Subcutaneous abdominal adipose tissue (tissue), 5 donors: ENCODE measurements around the gene TOMM22.

Experiments used
- H3K27ac ChIP-seq: one replicate; pipeline ENCODE4 v1.7.0; 2013; ENCODE audit warnings: low read depth, mild to moderate bottlenecking, inconsistent platforms, low read length, moderate library complexity
- H3K27me3 ChIP-seq, 5 donors: one replicate each; pipeline ENCODE4 v1.7.0; 2013; ENCODE audit warnings: low read length in 5 of 5, inconsistent platforms in 1 of 5; ENCODE audit not compliant: control insufficient read depth in 5 of 5, insufficient read depth in 4 of 5
- H3K36me3 ChIP-seq, 5 donors: one replicate each; pipeline ENCODE4 v1.7.0; 2013; ENCODE audit warnings: low read length in 5 of 5; ENCODE audit not compliant: control insufficient read depth in 5 of 5, insufficient read depth in 5 of 5
- H3K4me1 ChIP-seq, 5 donors: one replicate each; pipeline ENCODE4 v1.7.0; 2013; ENCODE audit warnings: low read length in 5 of 5, mild to moderate bottlenecking in 3 of 5, moderate library complexity in 1 of 5; ENCODE audit not compliant: control insufficient read depth in 5 of 5, insufficient read depth in 5 of 5
- H3K4me3 ChIP-seq, 5 donors: one replicate each; pipeline ENCODE4 v1.7.0; 2013; ENCODE audit warnings: low read length in 5 of 5, low read depth in 1 of 5
- H3K9ac ChIP-seq, 5 donors: one replicate each; pipeline ENCODE4 v1.7.0; 2013; ENCODE audit warnings: low read length in 5 of 5, mild to moderate bottlenecking in 4 of 5, moderate library complexity in 3 of 5
- H3K9me3 ChIP-seq, 5 donors: one replicate each; pipeline ENCODE4 v1.7.0; 2013; ENCODE audit warnings: low read length in 5 of 5; ENCODE audit not compliant: control insufficient read depth in 5 of 5
- donor health status: healthy.
- donor health status: healthy.
- donor health status: healthy.
- donor health status: healthy.
- donor health status: healthy.

The TOMM22 gene

DNA sequence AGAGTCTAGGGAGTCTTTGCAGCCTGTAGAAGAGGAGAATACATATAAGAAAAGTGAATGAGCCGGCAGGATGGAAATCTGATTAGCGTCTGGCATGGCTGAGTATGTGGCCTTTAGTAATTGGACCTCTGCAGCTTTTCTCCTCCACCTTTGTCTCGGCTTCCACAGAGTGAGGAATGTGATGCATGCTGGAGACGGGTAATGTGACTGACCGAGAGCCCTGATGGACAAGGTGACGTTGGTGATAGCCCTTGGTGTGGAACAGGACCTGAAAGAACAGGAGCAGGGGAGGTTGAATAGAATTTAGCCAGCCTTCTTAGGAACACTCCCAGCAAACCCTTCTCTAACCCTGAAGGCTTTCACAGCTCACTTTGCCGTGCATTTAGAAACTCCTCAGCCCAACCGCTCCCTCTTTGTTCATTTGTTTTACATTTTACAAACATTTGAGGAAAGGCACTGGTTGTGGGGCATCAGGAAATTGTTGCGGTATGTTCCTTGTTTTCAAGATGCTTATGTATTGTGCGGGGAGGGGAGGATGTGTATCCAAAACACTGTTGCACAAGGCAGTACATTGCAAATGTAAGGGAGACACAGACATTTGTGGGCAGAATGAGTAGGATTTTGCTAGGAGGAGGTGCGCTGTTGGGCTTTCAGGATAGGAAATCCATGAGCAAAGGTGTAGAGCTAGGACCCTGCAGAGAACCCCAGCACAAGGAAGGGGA is 30.9 kb downstream of the TOMM22 start:
- Histone ChIP-seq H3K27me3 (no peaks in the 10 kb centered on the region), H3K27ac (no peak overlapping the region), H3K4me1 (peaks cover 0 to 50% (median 17%) of the 10 kb centered on the region in 5 donors), H3K9ac (peak overlapping the region in 1 of 5 donors; percentile 7), H3K36me3 (peaks cover 6 to 41% (median 36%) of the 10 kb centered on the region in 5 donors), H3K9me3 (no peaks in the 10 kb centered on the region), H3K4me3 (no peak overlapping the region)

DNA sequence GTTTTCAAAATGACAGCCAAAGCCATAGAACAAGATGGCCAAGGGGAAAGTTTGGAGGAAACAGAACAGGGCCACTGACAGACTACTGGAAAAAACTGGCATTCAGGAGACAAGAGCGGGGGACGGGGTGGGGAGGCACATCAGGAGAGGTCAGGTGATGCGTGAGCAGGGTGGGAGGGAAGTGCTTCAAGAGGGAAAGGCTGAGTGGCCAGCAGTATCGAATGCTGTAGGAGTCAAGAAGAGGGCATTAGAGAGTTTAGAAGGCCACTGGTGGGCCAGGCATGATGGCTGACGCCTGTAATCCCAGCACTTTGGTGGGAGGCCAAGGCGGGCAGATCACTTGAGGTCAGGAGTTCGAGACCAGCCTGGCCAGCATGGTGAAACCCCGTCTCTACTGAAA is 32.2 kb downstream of the TOMM22 start:
- peaks cover 0 to 47% (median 16%) of the 10 kb centered on the region in 5 donors for H3K4me1 ChIP-seq
- peaks cover 6 to 45% (median 38%) of the 10 kb centered on the region in 5 donors for H3K36me3 ChIP-seq
- H3K4me3 ChIP-seq, result no peak overlapping the region

DNA sequence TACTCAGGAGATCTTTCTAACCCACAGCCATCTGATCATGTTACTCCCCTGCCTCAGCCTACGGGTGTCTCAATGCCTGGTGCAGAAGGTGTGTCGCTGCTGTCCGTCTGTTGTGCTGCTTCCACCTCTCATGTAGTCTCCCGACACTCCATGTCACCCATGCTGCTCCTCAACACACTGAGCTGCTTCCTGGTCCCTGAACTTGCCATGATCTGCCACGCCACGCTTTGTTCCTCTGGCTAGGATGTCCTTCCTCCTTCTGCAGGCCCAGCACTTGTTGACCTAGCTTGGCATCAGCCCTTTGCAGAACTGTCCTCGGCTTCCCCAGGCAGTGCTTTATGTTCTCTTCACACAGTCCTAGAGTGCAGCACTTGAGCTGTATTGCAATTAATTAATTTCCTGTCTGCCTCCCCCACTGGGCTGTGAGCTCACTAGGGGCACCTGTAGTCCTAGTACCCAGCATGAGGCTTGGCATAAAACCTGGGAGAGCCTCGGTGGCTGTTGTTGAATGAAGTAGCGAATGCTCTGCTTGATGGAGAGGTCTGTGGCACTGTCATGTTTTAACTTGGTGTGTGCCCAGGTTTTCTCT is 33.5 kb downstream of the TOMM22 start:
- Histone ChIP-seq H3K9me3 (no peaks in the 10 kb centered on the region), H3K9ac (no peak overlapping the region), H3K4me1 (peaks cover 0 to 35% (median 10%) of the 10 kb centered on the region in 5 donors), H3K27ac (no peak overlapping the region), H3K4me3 (no peak overlapping the region), H3K36me3 (peaks cover 3 to 38% (median 36%) of the 10 kb centered on the region in 5 donors), H3K27me3 (no peaks in the 10 kb centered on the region)

More for the DNA sequence above, 32.2 kb downstream of the TOMM22 start:
- Histone ChIP-seq H3K9me3 (no peaks in the 10 kb centered on the region), H3K9ac (no peak overlapping the region), H3K27me3 (no peaks in the 10 kb centered on the region), H3K27ac (no peak overlapping the region)

DNA sequence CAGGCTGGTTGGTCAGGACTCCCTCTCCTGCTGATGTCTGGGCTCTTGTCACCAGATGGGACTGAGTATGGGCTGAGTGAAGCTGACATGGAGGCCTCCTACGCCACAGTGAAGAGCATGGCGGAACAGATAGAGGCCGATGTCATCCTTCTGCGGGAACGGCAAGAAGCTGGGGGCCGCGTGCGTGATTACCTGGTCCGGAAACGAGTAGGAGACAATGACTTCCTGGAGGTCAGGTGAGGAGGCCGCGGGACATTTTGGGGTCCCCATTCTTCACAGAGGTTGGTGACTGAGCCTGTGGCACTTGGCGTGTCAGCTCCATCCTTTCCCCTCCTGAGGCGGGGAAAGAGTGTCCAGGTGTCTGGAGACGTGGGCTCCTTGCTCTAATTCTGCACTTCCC is 34.1 kb downstream of the TOMM22 start:
- H3K36me3 ChIP-seq, result peaks cover 0 to 37% (median 32%) of the 10 kb centered on the region in 5 donors

DNA sequence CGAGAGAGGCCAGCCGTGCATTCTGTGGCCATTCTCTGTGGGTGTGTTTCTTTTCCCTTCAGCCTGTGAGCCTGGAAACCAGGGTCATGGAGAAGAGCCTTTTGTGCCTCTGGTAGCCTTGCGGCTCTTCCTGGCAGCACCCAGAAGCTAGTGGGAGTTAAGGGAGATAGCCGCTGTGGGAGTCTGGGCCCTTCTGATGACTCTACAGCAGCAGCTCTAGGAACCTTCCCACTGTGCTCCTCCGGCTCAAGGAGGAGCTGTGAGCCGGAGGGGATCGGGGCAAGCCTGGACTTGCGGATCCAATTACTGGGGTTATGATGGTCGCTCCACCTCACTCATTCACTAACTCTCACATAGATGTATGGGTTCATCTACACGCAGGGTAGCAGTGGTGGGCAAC is 34.5 kb downstream of the TOMM22 start:
- H3K9me3 ChIP-seq, result no peaks in the 10 kb centered on the region
- H3K9ac ChIP-seq, result no peak overlapping the region
- H3K36me3 ChIP-seq, result peaks cover 0 to 39% (median 30%) of the 10 kb centered on the region in 5 donors
- H3K27me3 ChIP-seq, result no peaks in the 10 kb centered on the region
- H3K4me3 ChIP-seq, result no peak overlapping the region
- no peak overlapping the region for H3K27ac ChIP-seq
- peaks cover 0 to 32% (median 9%) of the 10 kb centered on the region in 5 donors for H3K4me1 ChIP-seq

More for the DNA sequence above, 34.1 kb downstream of the TOMM22 start:
- H3K9ac ChIP-seq, result no peak overlapping the region
- no peak overlapping the region for H3K27ac ChIP-seq
- no peak overlapping the region for H3K4me3 ChIP-seq
- H3K4me1 ChIP-seq, result peaks cover 0 to 32% (median 9%) of the 10 kb centered on the region in 5 donors
- no peaks in the 10 kb centered on the region for H3K9me3 ChIP-seq
- no peaks in the 10 kb centered on the region for H3K27me3 ChIP-seq

DNA sequence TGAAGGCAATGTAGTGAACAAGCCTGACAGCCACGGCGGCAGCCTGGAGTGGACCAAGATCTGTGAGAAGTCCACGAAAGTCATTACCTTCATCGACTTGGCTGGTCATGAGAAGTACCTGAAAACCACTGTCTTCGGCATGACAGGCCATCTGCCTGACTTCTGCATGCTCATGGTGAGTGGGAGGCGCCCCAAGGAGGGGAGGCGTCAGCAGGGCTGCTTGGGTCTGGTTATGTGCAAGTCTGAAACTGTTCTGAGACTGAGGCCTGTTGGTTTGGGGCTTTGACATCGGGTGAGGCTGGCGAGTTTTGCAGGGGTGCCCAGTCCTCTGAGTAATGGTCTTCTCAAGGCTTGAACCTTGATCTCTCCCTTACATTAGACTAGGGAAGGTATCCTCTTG is 35.1 kb downstream of the TOMM22 start:
- H3K27ac ChIP-seq, result no peak overlapping the region
- H3K4me3 ChIP-seq, result no peak overlapping the region
- peaks cover 0 to 32% (median 9%) of the 10 kb centered on the region in 5 donors for H3K4me1 ChIP-seq
- H3K9me3 ChIP-seq, result no peaks in the 10 kb centered on the region
- no peaks in the 10 kb centered on the region for H3K27me3 ChIP-seq
- H3K36me3 ChIP-seq, result peaks cover 0 to 45% (median 34%) of the 10 kb centered on the region in 5 donors
- no peak overlapping the region for H3K9ac ChIP-seq

DNA sequence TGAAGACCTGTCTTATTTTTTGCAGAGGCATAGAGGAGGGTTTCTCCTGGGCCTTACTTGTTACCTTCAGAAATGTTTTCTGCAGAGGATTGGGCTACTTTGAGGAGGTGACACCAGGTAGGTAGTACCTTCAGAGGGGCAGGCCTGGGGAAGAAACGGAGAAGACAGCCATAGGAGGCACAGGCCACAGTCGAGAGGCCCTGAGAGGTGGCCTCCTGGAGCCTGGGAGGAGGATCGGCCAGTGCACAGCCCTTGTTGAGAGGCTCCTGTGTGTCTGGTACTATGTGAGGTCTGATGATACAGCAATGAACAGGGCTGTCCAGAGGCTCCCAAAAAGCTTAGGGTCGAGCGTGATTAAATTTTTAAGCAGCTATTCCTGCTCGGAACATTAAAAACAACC is 35.5 kb downstream of the TOMM22 start:
- no peak overlapping the region for H3K9ac ChIP-seq
- H3K4me1 ChIP-seq, result peaks cover 0 to 29% (median 9%) of the 10 kb centered on the region in 5 donors
- H3K27ac ChIP-seq, result no peak overlapping the region
- no peaks in the 10 kb centered on the region for H3K9me3 ChIP-seq
- no peaks in the 10 kb centered on the region for H3K27me3 ChIP-seq
- peaks cover 1 to 46% (median 37%) of the 10 kb centered on the region in 5 donors for H3K36me3 ChIP-seq
- H3K4me3 ChIP-seq, result no peak overlapping the region

DNA sequence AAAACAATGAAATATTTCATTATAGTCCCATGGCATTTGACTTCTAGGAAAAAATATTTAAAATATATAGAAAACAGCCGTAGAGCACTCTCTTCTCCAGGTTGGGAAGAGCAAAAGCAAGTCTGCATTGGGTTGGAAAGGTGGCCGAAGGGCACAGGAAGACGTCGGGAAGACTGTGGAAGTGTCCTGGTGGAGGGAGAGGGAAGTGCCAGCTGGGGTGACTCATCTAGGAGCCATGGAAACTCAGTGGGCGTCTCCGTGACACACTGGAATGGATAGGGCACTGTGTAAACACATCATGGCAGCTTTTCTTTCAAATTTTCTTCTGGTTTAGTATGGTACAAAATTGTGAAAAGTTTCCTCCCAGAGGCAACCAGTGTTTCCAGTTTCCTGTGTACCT is 36.7 kb downstream of the TOMM22 start:
- peak overlapping the region; percentile 14 for H3K27ac ChIP-seq
- H3K4me1 ChIP-seq, result peaks cover 0 to 22% (median 9%) of the 10 kb centered on the region in 5 donors
- no peak overlapping the region for H3K4me3 ChIP-seq
- peaks cover 8 to 53% (median 42%) of the 10 kb centered on the region in 5 donors for H3K36me3 ChIP-seq
- H3K9ac ChIP-seq, result no peak overlapping the region
- H3K27me3 ChIP-seq, result no peaks in the 10 kb centered on the region
- no peaks in the 10 kb centered on the region for H3K9me3 ChIP-seq

DNA sequence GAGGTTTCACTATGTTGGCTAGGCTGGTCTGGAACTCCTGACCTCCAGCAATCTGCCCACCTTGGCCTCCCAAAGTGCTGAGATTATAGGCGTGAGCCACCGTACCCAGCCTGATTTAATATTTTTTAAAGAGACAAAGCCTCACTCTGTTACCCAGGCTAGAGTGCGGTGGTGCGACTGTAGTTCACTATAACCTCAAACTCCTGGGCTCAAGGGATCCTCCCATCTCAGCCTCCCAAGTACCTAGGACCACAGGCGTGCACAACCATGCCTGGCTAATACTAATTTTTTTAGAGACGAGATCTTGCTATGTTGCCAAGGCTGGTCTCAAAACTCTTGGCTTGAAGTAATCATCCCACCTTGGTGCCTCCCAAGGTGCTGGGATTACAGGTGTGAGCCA is 37.4 kb downstream of the TOMM22 start:
- peaks cover 8 to 60% (median 50%) of the 10 kb centered on the region in 5 donors for H3K36me3 ChIP-seq
- no peak overlapping the region for H3K9ac ChIP-seq

DNA sequence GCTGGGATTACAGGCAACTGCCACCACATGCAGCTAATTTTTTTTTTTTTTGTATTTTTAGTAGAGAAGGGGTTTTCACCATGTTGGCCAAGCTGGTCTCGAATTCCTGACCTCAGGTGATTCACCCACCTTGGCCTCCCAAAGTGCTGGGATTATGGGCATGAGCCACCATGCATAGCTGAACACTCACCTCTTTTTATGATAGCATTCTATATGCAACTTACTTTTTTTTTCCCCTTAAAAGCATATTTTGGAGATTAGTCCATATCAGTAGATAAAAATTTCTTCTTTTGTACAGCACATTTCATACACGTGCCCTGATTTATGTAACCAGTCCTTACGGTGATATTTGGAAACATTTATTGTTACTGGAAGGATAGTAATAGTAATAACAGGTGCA is 38.6 kb downstream of the TOMM22 start:
- Histone ChIP-seq H3K27me3 (no peaks in the 10 kb centered on the region), H3K9ac (no peak overlapping the region), H3K36me3 (peaks cover 8 to 69% (median 60%) of the 10 kb centered on the region in 5 donors), H3K9me3 (no peaks in the 10 kb centered on the region), H3K4me3 (no peak overlapping the region), H3K4me1 (peaks cover 0 to 11% (median 6%) of the 10 kb centered on the region in 5 donors), H3K27ac (no peak overlapping the region)

More for the DNA sequence above, 37.4 kb downstream of the TOMM22 start:
- Histone ChIP-seq H3K4me1 (peaks cover 0 to 22% (median 9%) of the 10 kb centered on the region in 5 donors), H3K4me3 (no peak overlapping the region), H3K9me3 (no peaks in the 10 kb centered on the region), H3K27me3 (no peaks in the 10 kb centered on the region), H3K27ac (no peak overlapping the region)
